ENCODE data around the gene ACACA. TPM values are rescaled to one million over a fixed set of nuclear protein-coding genes. Genes with fewer than 3 reads are reported as not detected.

The ACACA gene
- total RNA-seq, 1 donor from 2014 or later, result 145 TPM

DNA sequence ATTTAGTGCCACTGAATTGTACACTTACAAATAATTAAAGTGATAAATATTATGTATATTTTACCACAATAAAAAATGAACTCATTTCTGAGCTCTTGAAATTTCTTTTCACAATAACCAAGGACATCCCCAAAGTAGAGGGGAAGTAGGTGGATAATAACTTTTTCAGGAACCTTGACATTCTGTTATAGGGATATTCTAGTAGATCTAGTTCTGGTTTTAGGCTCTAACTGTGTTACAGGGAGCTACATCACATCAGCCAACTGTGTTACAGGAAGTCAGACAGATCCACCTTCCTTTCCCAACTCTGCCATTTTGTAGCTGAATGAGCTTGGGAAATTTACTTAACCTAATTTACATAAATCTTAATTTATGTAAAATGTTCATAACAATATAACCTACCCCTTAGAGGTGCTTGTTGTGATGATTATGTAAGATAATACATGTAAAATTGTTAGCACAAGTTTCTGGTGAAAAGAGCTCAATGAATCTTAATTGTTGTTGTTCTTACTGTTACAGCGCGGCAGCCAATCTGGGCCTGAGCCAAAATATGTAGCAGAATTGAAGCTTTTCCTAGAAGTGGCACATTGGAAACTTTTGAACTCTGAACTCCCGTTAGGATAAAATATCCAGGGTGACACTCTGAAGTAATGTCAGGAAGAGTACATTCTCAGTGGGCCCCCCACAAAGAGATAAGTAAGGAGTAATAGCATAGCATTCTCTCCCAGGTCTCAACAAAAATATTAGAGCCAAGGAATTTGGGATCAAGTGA, 288.1 kb downstream of the ACACA start:
- H3K27ac Mint-ChIP-seq (ENCODE audit: unreplicated experiment), result no peak overlapping the region
- no peak overlapping the region for H3K4me3 Mint-ChIP-seq (ENCODE audit: unreplicated experiment)
- H3K9me3 Mint-ChIP-seq (ENCODE audit: unreplicated experiment), result peaks cover 3% of the 10 kb centered on the region
- no peak for DNase-seq
- H3K27me3 Mint-ChIP-seq (ENCODE audit: unreplicated experiment), result peaks cover 2% of the 10 kb centered on the region
- no peak for TF ChIP-seq CTCF (IDR thresholded peaks at IDR 0.05; ENCODE audit: partially characterized antibody, unreplicated experiment)
- peaks cover 22% of the 10 kb centered on the region for H3K4me1 Mint-ChIP-seq (ENCODE audit: low read depth, unreplicated experiment)
- H3K36me3 Mint-ChIP-seq (ENCODE audit: unreplicated experiment), result no peaks in the 10 kb centered on the region

DNA sequence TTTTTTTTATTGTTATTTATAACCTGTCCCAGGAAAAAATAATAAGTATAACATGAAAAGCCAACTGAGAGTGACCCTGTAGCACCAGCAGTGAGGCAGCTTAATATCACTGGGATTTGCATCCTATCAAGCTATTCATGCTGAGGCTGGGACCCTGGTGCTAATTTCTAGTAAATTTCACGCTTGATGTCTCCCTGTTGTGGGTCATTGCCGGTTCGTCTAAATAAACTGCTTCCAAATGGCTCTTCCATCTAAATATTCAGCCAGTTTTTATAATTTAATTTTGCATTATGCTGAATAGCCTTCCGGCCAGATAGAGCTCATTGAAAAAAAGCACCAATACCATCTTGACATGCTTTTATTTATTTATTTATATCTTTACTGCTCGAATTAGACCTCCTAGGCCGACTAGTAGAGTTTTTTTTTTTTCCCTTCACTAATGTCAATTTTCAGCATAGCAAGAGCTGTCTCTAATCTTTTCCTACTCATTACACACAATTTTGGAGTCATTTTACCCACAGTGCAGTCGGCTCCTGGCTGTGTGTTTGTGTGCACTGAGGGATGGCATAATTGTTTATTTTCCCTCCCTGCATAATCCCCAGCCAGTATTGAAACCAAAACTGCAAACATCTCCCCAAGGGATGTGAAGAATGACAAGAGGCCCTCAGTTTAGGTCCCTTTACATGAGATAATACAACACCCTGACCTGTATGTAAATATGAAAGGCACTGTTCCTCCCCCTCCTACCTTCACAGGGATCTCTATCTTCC, 289.1 kb downstream of the ACACA start:
- no peak overlapping the region for H3K27ac Mint-ChIP-seq (ENCODE audit: unreplicated experiment)
- DNase-seq, result no peak
- no peak for TF ChIP-seq CTCF (IDR thresholded peaks at IDR 0.05; ENCODE audit: partially characterized antibody, unreplicated experiment)
- peaks cover 19% of the 10 kb centered on the region for H3K4me1 Mint-ChIP-seq (ENCODE audit: low read depth, unreplicated experiment)
- H3K9me3 Mint-ChIP-seq (ENCODE audit: unreplicated experiment), result peaks cover 3% of the 10 kb centered on the region
- no peaks in the 10 kb centered on the region for H3K36me3 Mint-ChIP-seq (ENCODE audit: unreplicated experiment)
- no peak overlapping the region for H3K4me3 Mint-ChIP-seq (ENCODE audit: unreplicated experiment)
- peaks cover 2% of the 10 kb centered on the region for H3K27me3 Mint-ChIP-seq (ENCODE audit: unreplicated experiment)

- DNase-seq, result no peak
- TF ChIP-seq CTCF (IDR thresholded peaks at IDR 0.05; ENCODE audit: partially characterized antibody, unreplicated experiment), result no peak
- H3K36me3 Mint-ChIP-seq (ENCODE audit: unreplicated experiment), result peaks cover 2% of the 10 kb centered on the region
- no peak overlapping the region for H3K27ac Mint-ChIP-seq (ENCODE audit: unreplicated experiment)
- H3K27me3 Mint-ChIP-seq (ENCODE audit: unreplicated experiment), result peaks cover 2% of the 10 kb centered on the region
- peaks cover 20% of the 10 kb centered on the region for H3K4me1 Mint-ChIP-seq (ENCODE audit: low read depth, unreplicated experiment)
- H3K4me3 Mint-ChIP-seq (ENCODE audit: unreplicated experiment), result no peak overlapping the region
- peaks cover 3% of the 10 kb centered on the region for H3K9me3 Mint-ChIP-seq (ENCODE audit: unreplicated experiment)
Measured at GRCh38 chr17:37116671-37117185, 289.9 kb downstream of the ACACA start.

DNA sequence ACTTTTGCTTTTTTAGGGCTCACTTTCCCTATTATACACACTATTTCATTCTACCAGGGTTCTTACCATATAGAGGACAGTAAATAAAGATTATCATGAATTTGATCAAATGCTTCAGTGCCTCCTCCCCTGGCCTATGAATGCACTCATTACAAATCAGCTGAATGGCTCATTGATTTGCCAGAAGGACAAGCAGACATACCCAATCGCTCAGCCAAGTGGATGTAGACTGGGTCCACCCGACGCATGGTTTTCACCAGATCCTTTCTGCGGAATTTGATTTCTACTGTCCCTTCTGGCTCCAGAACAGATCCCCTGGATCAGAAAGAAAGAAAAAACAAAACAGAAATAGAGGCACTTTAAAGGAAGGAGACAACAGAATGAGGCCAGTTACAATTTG, 295.3 kb downstream of the ACACA start:
- peaks cover 3% of the 10 kb centered on the region for H3K9me3 Mint-ChIP-seq (ENCODE audit: unreplicated experiment)
- no peak for TF ChIP-seq CTCF (IDR thresholded peaks at IDR 0.05; ENCODE audit: partially characterized antibody, unreplicated experiment)
- no peak overlapping the region for H3K4me3 Mint-ChIP-seq (ENCODE audit: unreplicated experiment)
- H3K36me3 Mint-ChIP-seq (ENCODE audit: unreplicated experiment), result peaks cover 7% of the 10 kb centered on the region
- no peak overlapping the region for H3K27ac Mint-ChIP-seq (ENCODE audit: unreplicated experiment)
- H3K27me3 Mint-ChIP-seq (ENCODE audit: unreplicated experiment), result no peaks in the 10 kb centered on the region
- H3K4me1 Mint-ChIP-seq (ENCODE audit: low read depth, unreplicated experiment), result peaks cover 16% of the 10 kb centered on the region
- DNase-seq, result no peak

DNA sequence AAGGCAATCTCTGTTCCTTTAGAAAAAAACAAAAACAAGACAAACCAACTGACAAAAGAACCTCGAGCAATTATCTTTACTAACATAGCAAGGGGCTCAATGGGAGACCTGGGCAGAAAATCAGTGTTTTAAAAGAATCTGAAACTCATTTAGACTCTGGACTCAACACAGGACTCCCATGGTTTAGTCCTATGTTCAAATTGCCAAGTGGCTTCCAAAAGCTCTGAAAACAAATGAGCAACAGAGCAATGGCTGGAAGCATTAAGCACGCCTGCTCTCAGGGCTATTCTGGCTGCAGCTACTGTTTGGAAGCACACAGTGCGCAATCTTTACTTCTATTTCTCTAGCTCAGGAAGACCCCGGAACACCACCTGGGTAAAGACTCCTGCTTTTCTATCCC, 295.9 kb downstream of the ACACA start:
- Mint-ChIP-seq H3K27me3 (ENCODE audit: unreplicated experiment) (no peaks in the 10 kb centered on the region), H3K9me3 (ENCODE audit: unreplicated experiment) (peaks cover 3% of the 10 kb centered on the region), H3K27ac (ENCODE audit: unreplicated experiment) (no peak overlapping the region), H3K4me3 (ENCODE audit: unreplicated experiment) (no peak overlapping the region), H3K36me3 (ENCODE audit: unreplicated experiment) (peaks cover 7% of the 10 kb centered on the region), H3K4me1 (ENCODE audit: low read depth, unreplicated experiment) (peaks cover 15% of the 10 kb centered on the region)
- no peak for DNase-seq
- TF ChIP-seq CTCF (IDR thresholded peaks at IDR 0.05; ENCODE audit: partially characterized antibody, unreplicated experiment), result no peak
